C4-2B (cell line): Measurements from ENCODE around the gene SUMF2.
"Not testable (repeated sequence)": the region's sequence is repeated elsewhere in the genome, so short reads cannot be mapped to it uniquely, and the experiment has no call there.

ENCODE experiments used
- H3K27ac ChIP-seq: fragments of 450-650 bp; 2 replicates; pipeline ENCODE4 v1.5.1; 2017
- ZFX ChIP-seq: fragments of 450-650 bp; IDR thresholded peaks from 2 replicates; pipeline ENCODE4 v1.6.1; 2017
- TF ChIP-seq, protein P1 (sequence below): fragments of 450-650 bp; conservative IDR thresholded peaks from 2 replicates; pipeline ENCODE4 v1.5.1; 2017; ENCODE audit warnings: mild to moderate bottlenecking

SUMF2 gene

DNA sequence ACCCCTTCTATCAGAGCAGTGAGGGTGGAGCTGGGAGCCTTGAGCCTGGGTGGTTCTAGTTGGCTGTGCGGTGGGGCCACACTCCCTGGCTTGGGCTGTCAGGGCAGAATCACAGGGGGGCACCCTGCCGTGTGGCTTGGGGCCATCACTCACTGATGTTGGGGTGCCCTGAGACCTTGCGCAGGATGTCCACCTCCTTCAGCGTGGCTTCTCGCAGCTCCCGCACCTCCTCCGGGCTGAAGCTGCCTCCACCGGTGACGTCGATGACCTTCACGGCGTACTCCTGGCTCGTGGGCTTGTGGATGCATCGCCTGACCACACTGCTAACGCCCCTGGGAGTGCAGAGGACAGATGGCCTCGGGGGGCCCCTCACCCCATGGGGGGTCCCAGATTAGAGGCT is 23.4 kb downstream of the SUMF2 start:
- no peak overlapping the region for H3K27ac ChIP-seq
- no peak for TF ChIP-seq ZFX
- TF ChIP-seq, protein P1, sequence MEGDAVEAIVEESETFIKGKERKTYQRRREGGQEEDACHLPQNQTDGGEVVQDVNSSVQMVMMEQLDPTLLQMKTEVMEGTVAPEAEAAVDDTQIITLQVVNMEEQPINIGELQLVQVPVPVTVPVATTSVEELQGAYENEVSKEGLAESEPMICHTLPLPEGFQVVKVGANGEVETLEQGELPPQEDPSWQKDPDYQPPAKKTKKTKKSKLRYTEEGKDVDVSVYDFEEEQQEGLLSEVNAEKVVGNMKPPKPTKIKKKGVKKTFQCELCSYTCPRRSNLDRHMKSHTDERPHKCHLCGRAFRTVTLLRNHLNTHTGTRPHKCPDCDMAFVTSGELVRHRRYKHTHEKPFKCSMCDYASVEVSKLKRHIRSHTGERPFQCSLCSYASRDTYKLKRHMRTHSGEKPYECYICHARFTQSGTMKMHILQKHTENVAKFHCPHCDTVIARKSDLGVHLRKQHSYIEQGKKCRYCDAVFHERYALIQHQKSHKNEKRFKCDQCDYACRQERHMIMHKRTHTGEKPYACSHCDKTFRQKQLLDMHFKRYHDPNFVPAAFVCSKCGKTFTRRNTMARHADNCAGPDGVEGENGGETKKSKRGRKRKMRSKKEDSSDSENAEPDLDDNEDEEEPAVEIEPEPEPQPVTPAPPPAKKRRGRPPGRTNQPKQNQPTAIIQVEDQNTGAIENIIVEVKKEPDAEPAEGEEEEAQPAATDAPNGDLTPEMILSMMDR, result no peak

DNA sequence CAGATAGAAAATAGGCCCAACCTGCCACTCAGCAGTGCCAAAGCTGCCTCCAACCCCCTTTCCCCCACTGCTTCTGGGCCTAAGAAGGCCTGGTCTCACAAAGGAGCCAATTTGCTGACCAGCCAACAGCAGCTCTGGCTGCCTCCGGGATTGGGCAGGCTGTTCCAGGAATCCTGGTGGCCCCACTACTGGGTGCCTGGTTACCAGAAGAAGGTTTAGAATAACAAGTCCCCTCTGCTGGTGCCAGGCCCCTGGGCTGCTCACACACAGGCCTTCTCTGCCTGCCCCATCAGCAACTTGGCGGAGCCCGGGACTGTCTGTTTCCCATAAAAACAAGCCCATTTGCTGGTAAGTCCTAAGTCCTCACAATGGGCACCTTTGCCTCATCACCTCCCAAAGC is 27.5 kb downstream of the SUMF2 start:
- TF ChIP-seq ZFX, result no peak
- TF ChIP-seq, protein P1, result no peak
- H3K27ac ChIP-seq, result no peak overlapping the region

DNA sequence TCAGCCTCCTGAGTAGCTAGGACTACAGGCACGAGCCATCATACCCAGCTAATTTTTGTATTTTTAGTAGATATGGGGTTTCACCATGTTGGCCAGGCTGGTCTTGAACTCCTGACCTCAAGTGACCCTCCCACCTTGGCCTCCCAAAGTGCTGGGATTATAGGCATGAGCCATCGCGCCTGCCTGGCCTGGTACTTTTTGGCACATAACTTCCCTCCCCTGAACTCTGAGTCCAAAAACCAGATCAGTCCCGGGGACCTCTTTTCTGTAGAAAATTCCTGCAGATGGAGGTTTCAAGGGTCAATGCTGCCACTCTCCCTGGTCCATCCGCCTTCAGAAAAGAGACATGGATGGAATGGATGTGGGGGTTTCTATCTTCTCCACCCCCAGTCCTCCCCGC is 28.3 kb downstream of the SUMF2 start:
- H3K27ac ChIP-seq, result peak overlapping the region; percentile 52

DNA sequence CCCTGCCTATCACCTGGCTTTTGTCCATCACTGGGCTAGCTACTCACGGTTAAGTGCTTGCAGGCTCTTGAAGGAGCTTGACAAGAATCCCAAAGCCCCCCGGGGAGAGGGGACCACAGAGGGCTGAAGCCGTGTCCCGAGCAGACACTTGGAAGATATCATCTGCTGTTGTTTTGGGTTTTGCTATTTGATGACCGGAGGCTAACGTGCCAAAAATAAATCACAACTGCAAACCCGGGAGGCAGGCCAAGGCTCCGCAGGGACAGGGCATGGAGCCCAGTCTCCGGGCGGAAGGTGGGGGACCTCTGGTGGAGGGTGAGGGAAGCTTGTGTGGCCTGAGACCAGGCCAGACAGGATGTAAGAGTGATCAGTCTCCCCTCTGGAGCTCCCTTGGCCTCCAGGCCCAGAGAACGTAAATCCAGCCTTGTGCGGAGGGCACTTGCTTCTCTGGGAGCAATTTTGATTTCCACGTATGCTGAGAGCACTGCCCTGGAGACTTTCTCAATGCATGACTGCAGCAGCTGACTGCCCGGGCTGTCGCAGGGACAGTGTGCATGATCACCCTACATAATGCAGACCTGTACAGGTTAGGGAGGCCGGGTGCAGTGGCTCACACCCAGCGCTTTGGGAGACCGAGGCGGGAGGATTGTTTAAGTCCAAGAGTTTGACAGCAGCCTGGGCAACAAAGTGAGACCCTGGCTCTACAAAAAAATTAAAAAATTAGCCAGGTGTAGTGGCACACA is 28.9 kb downstream of the SUMF2 start, which contains the start of gene PHKG1:
TSS of gene PHKG1 (minus strand) at position 164 of the 743 bp plus-strand sequence. CDS start 4,011 bp downstream, outside the sequence.
- no peak for TF ChIP-seq ZFX
- TF ChIP-seq, protein P1, result peak; percentile 84

DNA sequence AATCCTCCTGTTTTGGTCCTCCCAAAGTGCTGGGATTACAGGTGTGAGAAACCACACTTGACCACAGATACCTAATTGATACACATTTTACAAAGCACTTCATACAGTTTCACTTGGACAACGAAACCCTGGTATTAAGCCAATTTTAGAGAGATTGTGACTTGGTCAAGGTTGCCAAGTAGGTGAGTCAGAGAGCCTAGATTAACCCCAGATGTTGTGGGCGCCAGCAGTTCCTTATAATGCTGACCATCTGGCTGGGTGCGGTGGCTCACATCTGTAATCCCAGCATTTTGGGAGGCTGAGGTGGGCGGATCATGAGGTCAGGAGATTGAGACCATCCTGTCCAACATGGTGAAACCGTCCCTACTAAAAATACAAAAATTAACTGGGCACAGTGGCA is 33.6 kb downstream of the SUMF2 start:
- TF ChIP-seq ZFX, result no peak
- TF ChIP-seq, protein P1, result no peak
- H3K27ac ChIP-seq, result no peak overlapping the region

More for the DNA sequence above, 28.9 kb downstream of the SUMF2 start, which contains the start of gene PHKG1:
- H3K27ac ChIP-seq, result peak within 1 kb of the TSS; percentile 52

DNA sequence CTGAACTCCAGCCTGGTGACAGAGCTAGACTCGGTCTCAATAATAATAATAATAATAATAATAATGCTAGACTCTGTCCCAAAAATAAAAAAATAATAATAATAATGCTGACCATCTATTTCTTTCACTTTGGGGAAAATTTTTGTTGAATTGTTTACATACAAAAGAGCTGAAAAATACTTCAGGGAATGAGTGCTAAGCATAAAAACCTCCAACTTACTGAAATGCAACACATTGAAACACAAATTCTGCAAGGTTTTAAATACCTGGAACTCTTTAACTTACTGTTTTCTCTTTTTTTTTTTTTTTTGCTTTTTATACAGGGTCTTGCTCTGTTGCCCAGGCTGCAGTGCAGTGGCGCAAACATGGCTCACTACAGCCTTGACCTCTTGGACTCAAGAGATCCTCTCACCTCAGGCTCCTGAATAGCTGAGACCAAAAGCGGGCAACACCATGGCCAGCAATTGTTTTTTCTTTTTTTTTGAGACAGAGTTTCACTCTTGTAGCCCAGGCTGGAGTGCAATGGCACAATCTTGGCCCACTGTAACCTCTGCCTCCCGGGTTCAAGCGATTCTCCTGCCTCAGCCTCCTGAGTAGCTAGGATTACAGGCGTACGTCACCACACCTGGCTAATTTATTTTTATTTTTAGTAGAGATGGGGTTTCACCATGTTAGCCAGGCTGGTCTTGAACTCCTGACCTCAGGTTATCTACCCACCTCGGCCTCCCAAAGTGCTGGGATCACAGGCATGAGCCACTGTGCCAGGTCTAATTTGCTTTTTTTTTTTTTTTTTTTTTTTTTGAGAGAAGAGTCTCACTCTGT is 34.3 kb downstream of the SUMF2 start:
- H3K27ac ChIP-seq, result not testable (repeated sequence)

DNA sequence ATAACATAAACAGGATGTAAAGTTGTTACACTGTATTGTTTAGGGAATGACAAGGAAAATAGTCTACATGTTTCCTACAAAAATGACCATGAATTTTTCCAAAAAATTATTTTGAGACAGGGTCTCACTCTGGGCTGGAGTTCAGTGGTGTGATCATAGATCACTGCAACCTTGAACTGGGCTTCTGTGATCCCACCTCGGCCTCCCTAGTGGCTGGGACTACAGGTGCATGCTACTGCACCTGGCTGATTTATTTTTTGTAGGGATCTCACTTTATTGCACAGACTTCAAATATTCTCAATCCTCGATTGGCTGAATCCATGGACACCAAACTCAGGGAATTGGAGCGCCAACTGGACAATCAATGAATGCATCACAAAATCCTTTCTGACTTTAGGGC is 35.6 kb downstream of the SUMF2 start:
- H3K27ac ChIP-seq, result no peak overlapping the region
- TF ChIP-seq, protein P1, result no peak; the same call in 1 of the 2 replicates
- no peak for TF ChIP-seq ZFX

DNA sequence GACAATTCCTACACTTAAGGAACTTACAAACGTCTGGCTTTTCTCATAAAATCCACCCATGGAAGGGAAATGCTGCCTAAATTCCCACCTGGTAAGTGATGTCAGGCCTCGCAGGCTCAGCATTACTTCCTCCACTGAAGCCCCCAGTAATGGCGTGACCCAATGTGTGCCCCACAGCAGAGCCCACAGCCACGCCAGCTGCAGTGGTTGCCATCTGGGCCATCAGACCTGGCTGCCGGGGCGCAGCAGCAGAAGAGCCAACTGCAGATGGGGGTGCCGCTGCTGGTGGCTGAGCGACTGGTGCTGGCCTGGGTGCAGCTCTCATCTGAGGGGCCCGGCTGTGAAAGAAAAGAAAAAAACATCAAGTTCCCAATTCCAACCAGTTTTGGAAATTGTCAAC is 40.1 kb downstream of the SUMF2 start:
- not testable (repeated sequence) for H3K27ac ChIP-seq

DNA sequence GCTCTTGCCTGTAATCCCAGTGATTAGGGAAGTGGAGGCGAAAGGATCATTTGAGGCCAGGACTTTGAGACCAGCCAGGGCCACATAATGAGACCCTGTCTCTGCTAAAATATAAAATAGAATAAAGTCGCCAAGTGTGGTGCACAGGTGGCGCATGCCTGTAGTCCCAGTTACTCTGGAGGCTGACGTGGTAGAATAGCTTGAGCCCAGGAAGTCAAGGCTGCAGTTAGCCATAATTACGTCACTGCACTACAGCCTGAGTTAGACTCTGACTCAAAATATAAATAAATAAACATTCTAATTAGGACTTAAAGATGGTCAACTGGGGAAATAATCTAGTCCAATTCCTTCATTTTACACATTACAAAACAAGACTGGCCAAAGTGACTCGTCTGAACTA is 41.4 kb downstream of the SUMF2 start:
- peak overlapping the region; percentile 89 for H3K27ac ChIP-seq
- TF ChIP-seq ZFX, result no peak
- TF ChIP-seq, protein P1, result no peak
